Measurements from ENCODE around the gene PIWIL4.
"Not testable (repeated sequence)": the region's sequence is repeated elsewhere in the genome, so short reads cannot be mapped to it uniquely, and the experiment has no call there.

PIWIL4 gene

GRCh38 chr11:94549146-94549545, 18.0 kb upstream of the PIWIL4 start:
- no peak for DNase-seq (ENCODE audit: low read depth)

- no peak for DNase-seq (ENCODE audit: low read depth)
These were observed 16.7 kb upstream of the PIWIL4 start for GRCh38 chr11:94550513-94550912.

- DNase-seq (ENCODE audit: low read depth): no peak
These were observed 13.2 kb upstream of the PIWIL4 start for GRCh38 chr11:94553938-94554337.

DNA sequence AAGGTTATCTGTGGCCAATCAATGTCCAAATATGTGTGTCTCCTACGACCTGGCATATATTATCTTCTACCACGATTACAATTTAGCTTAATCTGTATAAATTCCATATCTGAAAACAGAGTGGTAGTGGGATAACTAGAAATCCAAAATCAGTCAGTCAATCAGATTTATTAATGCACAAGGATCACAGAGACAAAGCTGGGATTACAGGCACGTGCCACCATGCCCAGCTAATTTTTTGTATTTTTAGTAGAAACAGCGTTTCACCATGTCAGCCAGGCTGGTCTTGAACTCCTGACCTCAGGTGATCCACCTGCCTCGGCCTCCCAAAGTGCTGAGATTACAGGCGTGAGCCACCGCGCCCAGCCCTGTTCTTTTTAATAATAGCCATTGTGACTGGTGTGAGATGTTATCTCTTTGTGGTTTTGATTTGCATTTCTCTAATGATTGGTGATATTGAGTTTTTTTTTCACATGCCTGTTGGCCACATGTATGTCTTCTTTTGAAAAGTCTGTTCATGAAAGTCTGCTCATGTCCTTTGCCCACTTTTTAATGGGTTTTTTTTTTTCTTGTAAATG, 11.3 kb upstream of the PIWIL4 start:
- DNase-seq (ENCODE audit: low read depth): not testable (repeated sequence)

DNA sequence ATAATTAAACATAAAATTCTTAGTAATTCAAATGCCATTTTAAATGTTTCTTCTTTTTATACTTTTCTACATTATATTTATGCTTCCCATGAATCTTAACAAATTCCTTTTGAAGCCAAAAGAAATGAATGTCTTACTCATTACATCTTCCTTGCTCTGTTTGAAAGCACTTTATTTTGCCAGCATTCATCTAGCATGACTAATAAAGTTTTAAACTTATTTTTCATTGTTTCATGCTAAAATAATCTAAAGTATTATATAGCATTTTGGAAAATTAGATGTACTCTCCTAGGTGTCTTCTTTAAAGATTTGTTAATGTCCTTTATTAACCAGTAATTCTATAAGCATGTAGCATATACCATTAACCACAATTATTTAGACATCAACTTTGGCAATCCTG, 9.7 kb upstream of the PIWIL4 start:
- no peak for DNase-seq (ENCODE audit: low read depth)

DNA sequence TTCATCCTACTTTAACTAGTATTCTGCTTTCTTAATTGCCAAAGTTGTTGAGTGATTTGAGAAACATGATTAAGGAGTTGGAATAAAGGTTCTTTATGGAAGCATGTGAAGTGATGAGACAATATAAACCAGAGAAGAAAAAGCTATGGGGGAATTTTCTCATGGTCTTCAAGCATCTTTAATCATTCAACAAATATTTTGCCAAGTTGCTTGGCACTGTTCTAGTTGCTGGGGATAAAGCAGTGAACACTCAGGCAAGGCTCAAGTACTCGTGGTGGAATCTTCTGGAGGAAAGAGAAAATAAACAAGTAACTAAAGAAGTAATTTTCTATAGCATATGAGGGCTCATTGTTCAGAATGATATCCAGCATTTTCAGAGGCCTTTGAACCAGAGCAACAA, 9.2 kb upstream of the PIWIL4 start:
- no peak for DNase-seq (ENCODE audit: low read depth)

- DNase-seq (ENCODE audit: low read depth): no peak
These were observed 8.7 kb upstream of the PIWIL4 start for GRCh38 chr11:94558468-94558867.

GRCh38 chr11:94558932-94559331, 8.2 kb upstream of the PIWIL4 start:
- DNase-seq (ENCODE audit: low read depth): no peak

DNA sequence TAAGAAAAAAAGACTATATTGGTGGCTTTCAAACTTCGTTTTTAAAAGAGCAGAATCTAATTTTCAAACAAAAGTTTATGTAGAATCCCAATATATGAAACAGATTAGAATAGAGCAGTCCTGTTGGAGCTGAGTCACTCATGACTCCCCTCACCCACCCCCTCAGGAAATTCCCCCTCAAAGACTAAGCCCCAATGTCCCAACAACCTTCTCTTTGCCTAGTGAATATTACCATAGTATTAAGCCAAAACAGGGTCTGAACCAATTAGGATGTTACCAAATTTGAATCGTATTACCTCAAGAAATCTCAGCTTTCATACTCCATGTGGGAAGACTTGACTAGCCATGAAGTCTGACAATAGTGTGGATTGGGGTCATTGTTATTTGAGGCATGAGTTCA, 7.8 kb upstream of the PIWIL4 start:
- DNase-seq (ENCODE audit: low read depth): no peak

DNA sequence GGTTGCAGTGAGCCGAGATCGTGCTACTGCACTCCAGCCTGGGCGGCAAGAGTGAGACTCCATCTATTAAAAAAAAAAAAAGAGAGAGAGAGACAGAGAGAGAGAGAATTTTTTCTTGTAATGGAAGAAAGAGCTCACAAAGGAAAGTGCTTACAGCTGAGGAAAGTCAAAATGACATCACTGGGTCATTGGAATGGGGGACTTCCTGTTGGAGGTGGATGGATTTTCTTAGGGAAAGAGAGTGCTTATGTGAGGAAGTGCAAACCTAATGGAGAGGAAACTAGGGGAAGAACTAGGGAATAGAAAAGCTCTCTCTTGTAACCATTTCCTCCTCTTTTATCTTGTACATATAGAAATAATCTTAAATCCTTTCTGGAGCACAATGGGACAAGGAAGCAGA, 6.3 kb upstream of the PIWIL4 start:
- no peak for DNase-seq (ENCODE audit: low read depth)

GRCh38 chr11:94563176-94563847, 3.9 kb upstream of the PIWIL4 start:
- no peak for DNase-seq (ENCODE audit: low read depth)

DNA sequence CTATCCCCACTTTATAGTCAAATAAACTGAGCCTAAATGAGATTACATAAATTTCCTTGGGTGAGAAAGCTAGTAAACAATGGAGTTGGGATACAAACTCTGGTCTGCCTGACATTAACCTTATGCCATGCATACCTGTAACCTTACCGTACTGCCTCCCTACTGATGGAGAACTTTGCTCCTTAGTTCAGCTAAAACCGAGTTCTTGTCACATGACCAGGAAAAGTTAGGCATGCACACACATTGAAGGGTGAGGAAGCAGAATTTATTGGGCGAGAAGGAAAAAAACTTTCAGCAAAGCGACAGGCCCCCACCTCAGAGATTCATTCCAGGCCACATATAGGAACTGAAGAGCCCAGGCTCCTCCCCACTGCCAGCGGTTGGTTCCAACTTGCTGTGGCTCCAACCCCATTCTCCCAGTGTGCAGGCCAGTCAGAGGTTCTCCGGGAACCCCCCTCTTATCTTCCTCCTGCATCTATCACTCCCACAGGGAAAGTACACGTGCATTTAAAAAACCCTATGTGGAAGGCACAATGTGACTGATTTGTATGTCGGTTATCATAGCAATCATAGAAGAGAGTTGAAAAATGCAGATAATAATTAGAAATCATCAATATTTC, 3.2 kb upstream of the PIWIL4 start:
- no peak for DNase-seq (ENCODE audit: low read depth)

GRCh38 chr11:94568200-94568599, 1.0 kb downstream of the PIWIL4 start:
- DNase-seq (ENCODE audit: low read depth): no peak

DNA sequence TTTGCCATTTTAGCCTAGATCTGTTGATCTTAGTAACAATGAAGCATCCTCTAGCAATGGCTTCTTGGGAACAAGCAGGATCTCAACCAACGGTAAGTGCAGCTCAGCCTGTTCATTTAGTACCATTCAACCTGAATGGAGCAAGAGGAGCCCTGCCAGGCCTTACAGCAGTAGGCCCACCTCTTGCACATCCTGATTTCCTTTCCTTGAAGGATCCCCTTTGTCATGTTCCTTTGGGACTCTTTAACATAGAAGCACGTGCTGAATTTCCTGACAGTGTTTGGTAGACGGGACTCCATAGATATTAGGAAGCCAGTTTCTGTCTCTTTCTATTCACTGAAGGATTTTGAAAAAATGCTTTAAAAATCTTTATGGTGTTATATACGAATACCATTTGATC, 1.5 kb downstream of the PIWIL4 start:
- DNase-seq (ENCODE audit: low read depth): no peak

- DNase-seq (ENCODE audit: low read depth): not testable (repeated sequence)
These were observed 5.8 kb downstream of the PIWIL4 start for GRCh38 chr11:94572975-94573374.

DNA sequence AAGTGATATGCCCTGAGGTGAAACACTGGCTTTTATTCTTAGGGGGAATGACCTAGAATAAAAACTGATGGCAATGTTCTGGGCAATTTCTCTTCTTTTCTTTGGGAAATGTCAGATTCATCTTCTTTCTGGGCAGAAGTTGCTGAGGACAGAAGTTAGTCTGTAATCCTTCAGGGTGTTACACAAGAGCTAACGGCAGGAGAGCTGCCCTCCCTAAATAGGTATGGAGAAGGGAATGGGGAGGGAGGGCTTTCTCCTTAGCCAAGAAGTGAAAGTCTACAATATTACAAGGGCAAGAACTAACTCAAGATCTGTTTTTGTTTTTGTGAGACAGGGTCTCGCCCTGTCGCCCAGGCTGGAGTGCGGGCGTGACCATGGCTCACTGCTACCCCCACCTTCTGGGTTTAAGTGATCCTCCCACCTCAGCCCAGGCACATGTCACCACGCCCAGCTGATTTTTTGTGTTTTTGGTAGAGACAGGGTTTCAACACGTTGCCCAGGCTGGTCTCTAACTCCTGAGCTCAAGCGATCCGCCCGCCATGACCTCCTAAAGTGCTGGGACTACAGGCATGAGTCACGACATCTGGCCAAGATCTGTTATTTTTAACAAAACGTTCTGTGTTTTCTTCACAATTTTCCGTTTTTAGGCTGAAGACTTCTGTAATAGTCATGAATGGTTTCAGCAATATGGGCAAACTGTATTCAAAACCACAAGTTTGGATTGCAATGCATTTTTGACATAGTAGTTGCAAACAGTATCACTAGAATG, 7.2 kb downstream of the PIWIL4 start:
- no peak for DNase-seq (ENCODE audit: low read depth)

DNA sequence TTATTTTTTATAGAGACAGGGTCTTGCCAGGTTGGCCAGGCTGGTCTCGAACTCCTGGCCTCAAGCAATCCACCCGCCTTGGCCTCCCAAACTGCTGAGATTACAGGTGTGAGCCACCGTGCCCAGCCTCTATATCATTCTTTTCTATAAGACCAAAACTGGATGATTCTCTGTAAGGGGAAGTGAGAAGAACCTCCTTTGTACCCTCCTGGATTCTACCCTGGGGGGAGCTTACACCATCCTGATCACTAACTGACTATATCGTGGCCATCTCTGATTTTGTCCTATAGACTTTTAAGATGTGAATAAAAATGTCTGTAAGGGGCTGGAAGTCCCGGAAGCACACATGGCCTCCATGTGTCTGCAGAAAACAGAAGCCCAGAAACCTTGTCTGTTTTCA, 9.1 kb downstream of the PIWIL4 start:
- no peak for DNase-seq (ENCODE audit: low read depth)

GRCh38 chr11:94577841-94578240, 10.7 kb downstream of the PIWIL4 start:
- DNase-seq (ENCODE audit: low read depth): no peak

DNA sequence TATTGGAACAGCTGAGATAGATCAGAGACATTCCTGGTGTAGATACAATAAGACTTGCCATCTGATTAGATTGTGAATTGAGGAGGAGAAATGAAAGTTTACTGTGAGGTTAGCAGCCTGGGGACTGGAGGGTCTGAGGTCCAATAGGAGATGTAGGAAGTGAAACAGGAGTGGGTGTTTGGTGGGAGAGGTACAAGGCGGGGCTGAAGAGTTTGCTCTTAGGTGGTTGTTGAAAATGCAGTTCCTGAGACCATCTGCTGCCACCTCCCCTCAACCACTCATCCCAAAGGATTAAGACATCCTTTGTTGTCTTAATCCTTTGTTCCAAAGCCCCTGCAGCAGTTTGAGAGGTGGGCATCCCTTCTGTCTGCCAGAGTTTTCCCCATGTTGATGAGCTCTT, 14.8 kb downstream of the PIWIL4 start:
- no peak for DNase-seq (ENCODE audit: low read depth)

GRCh38 chr11:94583213-94583865, 16.2 kb downstream of the PIWIL4 start:
- no peak for DNase-seq (ENCODE audit: low read depth)

- no peak for DNase-seq (ENCODE audit: low read depth)
These were observed 16.8 kb downstream of the PIWIL4 start for GRCh38 chr11:94583866-94584500.

GRCh38 chr11:94584978-94585377, 17.8 kb downstream of the PIWIL4 start:
- no peak for DNase-seq (ENCODE audit: low read depth)

Measured in stimulated activated CD8-positive, alpha-beta memory T cell treated with anti-CD3 and anti-CD28 coated beads, Interleukin-4, amount 100 ng/mL, for 24 hours (primary cell).